HCT116 (cell line): ENCODE data around the gene UTP11.

ENCODE experiments used
- CEBPB ChIP-seq: IDR thresholded peaks from 2 replicates; pipeline ENCODE4 v1.6.1; 2012; ENCODE audit warnings: low read depth
- CTCF ChIP-seq, 3 experiments: fragments of 200-600 bp in 1 of 3; sonication (generic) in 1 of 3; IDR thresholded peaks in 2 of 3; conservative IDR thresholded peaks in 1 of 3; 2 replicates each; pipeline ENCODE4 v1.5.1; 2012 to 2017; ENCODE audit warnings: low read depth in 2 of 3, low read length in 2 of 3, antibody characterized with exemption in 1 of 3, borderline replicate concordance in 1 of 3, control low read depth in 1 of 3, mild to moderate bottlenecking in 1 of 3, mixed read lengths in 1 of 3, mixed run types in 1 of 3, moderate library complexity in 1 of 3; ENCODE audit not compliant: insufficient read depth in 1 of 3
- EGR1 ChIP-seq: IDR thresholded peaks from 2 replicates; pipeline ENCODE4 v1.6.1; 2012; ENCODE audit warnings: low read depth
- EZH2phosphoT487 ChIP-seq: fragments of 200-600 bp; IDR thresholded peaks from 2 replicates; pipeline ENCODE4 v1.6.1; 2018; ENCODE audit warnings: antibody characterized with exemption, borderline replicate concordance
- JUND ChIP-seq: IDR thresholded peaks from 2 replicates; pipeline ENCODE4 v1.6.1; 2012
- POLR2A ChIP-seq: IDR thresholded peaks from 2 replicates; pipeline ENCODE4 v1.7.0; 2011; ENCODE audit warnings: borderline replicate concordance; ENCODE audit not compliant: insufficient read depth, insufficient read length; ENCODE audit errors: extremely low read depth
- RAD21 ChIP-seq: IDR thresholded peaks from 2 replicates; pipeline ENCODE4 v1.6.1; 2012; ENCODE audit warnings: low read depth, mild to moderate bottlenecking
- SRF ChIP-seq: IDR thresholded peaks from 2 replicates; pipeline ENCODE4 v1.6.1; 2012; ENCODE audit warnings: low read depth
- TCF7L2 ChIP-seq: IDR thresholded peaks from 2 replicates; pipeline ENCODE4 v1.7.0; 2011; ENCODE audit warnings: borderline replicate concordance, inconsistent platforms; ENCODE audit not compliant: insufficient read depth, insufficient read length; ENCODE audit errors: extremely low read depth
- ZBTB33 ChIP-seq: IDR thresholded peaks from 2 replicates; pipeline ENCODE4 v1.6.1; 2011; ENCODE audit warnings: mild to moderate bottlenecking, low read length, moderate library complexity; ENCODE audit not compliant: insufficient replicate concordance; ENCODE audit errors: extremely low read depth

GRCh38 chr1:38074302-38074677, 61.8 kb downstream of the UTP11 start:
- TF ChIP-seq CTCF (IDR thresholded peaks at IDR 0.05 in 2 of 3, conservative IDR thresholded peaks at IDR 0.05 in 1 of 3; ENCODE audit: borderline replicate concordance in 1 of 3, insufficient read depth in 1 of 3, low read depth in 2 of 3, low read length in 2 of 3) = no peak
- TF ChIP-seq TCF7L2 = no peak
- TF ChIP-seq EGR1 = no peak
- TF ChIP-seq RAD21 = no peak
- TF ChIP-seq JUND = no peak
- TF ChIP-seq CEBPB = no peak
- TF ChIP-seq SRF = no peak
- TF ChIP-seq ZBTB33 = no peak
- no peak for TF ChIP-seq POLR2A
- TF ChIP-seq EZH2phosphoT487 = no peak
